ENCODE results near the gene ABCC1.

- TF ChIP-seq CTCF (IDR thresholded peaks at IDR 0.05 in 4 of 5, conservative IDR thresholded peaks at IDR 0.05 in 1 of 5) (no peak), POLR2A (IDR thresholded peaks at IDR 0.05) (no peak)
These were observed 131.7 kb downstream of the ABCC1 start for GRCh38 chr16:16081141-16081540.
